Muscle layer of colon (tissue), 2 donors: ENCODE results near the gene VPS72.

ENCODE experiments used
- H3K27ac ChIP-seq: one replicate; pipeline ENCODE4 v1.7.0; 2013; ENCODE audit warnings: low read depth, mild to moderate bottlenecking, low read length, moderate library complexity
- H3K27me3 ChIP-seq, 2 donors: one replicate each; pipeline ENCODE4 v1.7.0; 2013; ENCODE audit warnings: low read length in 2 of 2, mild to moderate bottlenecking in 2 of 2; ENCODE audit not compliant: insufficient read depth in 2 of 2, control insufficient read depth in 1 of 2
- H3K36me3 ChIP-seq: one replicate; pipeline ENCODE4 v1.7.0; 2013; ENCODE audit warnings: mild to moderate bottlenecking, low read length; ENCODE audit not compliant: insufficient read depth
- H3K4me1 ChIP-seq: one replicate; pipeline ENCODE4 v1.7.0; 2013; ENCODE audit warnings: mild to moderate bottlenecking, low read length; ENCODE audit not compliant: insufficient read depth
- H3K4me3 ChIP-seq, 2 donors: one replicate each; pipeline ENCODE4 v1.7.0; 2013; ENCODE audit warnings: low read length in 2 of 2, low read depth in 1 of 2, mild to moderate bottlenecking in 1 of 2, moderate library complexity in 1 of 2
- H3K9ac ChIP-seq: one replicate; pipeline ENCODE4 v1.7.0; 2013; ENCODE audit warnings: low read length
- H3K9me3 ChIP-seq: one replicate; pipeline ENCODE4 v1.7.0; 2013; ENCODE audit warnings: mild to moderate bottlenecking, low read length
- donor health status: abdominal sarcoma.
- donor health status: Adenocarcinoma of cecum.

The VPS72 gene

DNA sequence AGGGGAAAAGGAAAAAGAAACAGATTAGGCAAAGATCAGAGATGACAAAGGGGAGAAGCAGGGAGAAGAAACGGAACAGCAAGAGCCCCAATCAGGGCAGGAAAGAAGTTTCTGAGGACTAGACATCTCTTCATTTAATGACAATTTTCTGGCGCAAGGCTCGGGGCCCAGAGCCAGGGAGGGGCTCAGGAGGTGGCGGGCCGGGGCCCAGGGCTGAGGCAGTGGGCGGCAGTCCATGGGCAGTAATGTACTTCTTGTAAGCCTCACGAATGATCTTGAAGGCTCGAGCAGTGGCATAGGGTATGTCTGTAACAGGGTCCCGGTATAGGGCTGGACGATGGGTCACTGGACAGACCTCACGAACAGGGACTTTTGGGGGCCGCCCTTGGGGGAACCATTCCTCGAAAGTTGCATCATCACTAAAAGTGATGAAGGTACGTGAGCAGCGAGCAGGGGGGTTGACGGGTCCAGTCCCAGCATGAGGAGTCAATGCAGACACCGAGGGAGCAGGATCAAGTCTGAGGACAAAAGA, 13.4 kb downstream of the VPS72 start:
- Histone ChIP-seq H3K9me3 (no peaks in the 10 kb centered on the region), H3K27ac (no peak overlapping the region), H3K27me3 (no peaks in the 10 kb centered on the region), H3K9ac (no peak overlapping the region), H3K4me3 (no peak overlapping the region), H3K4me1 (no peaks in the 10 kb centered on the region), H3K36me3 (peaks cover 64% of the 10 kb centered on the region)

DNA sequence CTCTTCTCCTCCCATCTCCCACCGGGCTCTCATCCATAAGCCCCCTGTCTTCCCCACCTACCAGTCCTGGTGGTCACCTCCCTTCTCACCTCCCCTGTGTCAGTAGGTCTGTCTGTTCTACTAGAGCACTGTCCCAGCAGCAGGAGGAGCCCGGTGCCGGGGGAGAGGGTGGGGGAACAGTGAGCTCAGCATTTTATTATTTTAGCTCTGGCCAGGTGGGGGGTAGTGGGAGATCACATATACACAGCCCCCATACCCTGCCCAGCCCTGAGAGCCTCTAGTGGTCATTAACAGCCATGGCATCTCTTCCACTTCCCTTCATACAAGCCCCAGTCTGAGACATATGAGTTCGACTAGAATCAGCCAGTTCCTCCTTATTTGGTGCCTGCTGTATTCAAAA, 14.1 kb downstream of the VPS72 start, which contains the start of gene TMOD4:
Gene TMOD4 (minus strand): TSS at position 119 of the 400 bp plus-strand sequence. CDS start 1,106 bp downstream, outside the sequence.
- Histone ChIP-seq H3K4me3 (no peak within 1 kb of the TSS), H3K4me1 (no peaks in the 10 kb centered on the region), H3K36me3 (peaks cover 58% of the 10 kb centered on the region), H3K9me3 (no peaks in the 10 kb centered on the region), H3K9ac (no peak within 1 kb of the TSS), H3K27ac (no peak within 1 kb of the TSS), H3K27me3 (no peaks in the 10 kb centered on the region)

DNA sequence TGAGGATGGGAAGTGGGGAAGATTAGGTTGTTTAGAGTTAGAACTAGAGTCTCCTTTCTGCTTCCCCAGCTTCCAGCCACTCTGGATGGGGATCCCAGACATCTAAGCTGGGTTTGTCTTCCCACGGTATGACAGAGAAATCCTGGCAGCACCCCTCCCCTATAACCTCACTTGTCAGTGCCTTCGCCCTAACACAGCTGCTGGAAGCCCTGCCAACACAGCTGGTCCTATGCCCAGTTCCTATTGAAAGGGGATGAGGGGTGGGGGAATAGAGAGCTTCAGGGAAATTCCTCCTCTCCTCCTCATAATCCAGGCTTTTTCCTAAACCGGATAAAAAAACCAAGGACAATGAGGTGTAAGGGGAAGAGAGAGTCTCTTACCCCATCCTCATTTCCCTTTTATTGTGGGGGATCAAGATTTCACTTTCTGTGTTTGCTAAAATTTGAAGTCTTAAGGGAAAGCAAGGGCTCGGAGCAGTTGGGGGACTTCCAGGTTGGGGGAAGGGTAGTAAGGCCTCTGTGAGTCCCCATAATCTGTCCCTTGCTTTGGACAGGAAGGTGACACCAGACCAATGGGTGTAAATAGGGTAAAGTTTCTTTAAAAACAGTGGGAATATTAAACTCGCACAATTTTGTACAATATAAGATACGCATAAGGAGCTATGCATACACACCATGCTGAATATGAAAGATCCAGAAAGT, 14.8 kb downstream of the VPS72 start:
- Histone ChIP-seq H3K9me3 (no peaks in the 10 kb centered on the region), H3K27me3 (no peaks in the 10 kb centered on the region), H3K4me1 (no peaks in the 10 kb centered on the region), H3K36me3 (peaks cover 51% of the 10 kb centered on the region), H3K9ac (no peak overlapping the region), H3K27ac (no peak overlapping the region), H3K4me3 (no peak overlapping the region)

DNA sequence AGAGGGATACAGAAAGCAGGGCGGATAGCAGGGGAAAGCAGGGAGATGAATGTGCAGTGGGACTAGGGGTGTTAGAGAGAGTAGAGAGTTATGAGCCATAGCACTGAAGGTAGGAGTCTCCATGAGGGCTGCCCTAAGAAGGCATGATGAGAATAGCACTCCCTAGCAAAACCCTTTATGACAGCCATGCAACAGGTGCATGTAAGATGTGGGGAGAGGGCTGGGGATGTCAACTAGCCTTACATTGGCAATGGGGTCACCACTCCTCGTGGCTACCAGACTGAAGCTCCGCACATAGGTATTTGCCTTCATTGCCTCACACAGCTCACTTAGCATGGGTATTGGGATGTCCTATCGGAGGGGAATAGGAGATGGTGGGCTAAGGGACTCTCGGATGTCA, 18.8 kb downstream of the VPS72 start:
- H3K27me3 ChIP-seq, result no peaks in the 10 kb centered on the region
- H3K4me1 ChIP-seq, result peaks cover 11% of the 10 kb centered on the region
- H3K36me3 ChIP-seq, result peaks cover 40% of the 10 kb centered on the region
- no peak overlapping the region for H3K4me3 ChIP-seq
- no peak overlapping the region for H3K27ac ChIP-seq
- H3K9ac ChIP-seq, result no peak overlapping the region
- no peaks in the 10 kb centered on the region for H3K9me3 ChIP-seq

DNA sequence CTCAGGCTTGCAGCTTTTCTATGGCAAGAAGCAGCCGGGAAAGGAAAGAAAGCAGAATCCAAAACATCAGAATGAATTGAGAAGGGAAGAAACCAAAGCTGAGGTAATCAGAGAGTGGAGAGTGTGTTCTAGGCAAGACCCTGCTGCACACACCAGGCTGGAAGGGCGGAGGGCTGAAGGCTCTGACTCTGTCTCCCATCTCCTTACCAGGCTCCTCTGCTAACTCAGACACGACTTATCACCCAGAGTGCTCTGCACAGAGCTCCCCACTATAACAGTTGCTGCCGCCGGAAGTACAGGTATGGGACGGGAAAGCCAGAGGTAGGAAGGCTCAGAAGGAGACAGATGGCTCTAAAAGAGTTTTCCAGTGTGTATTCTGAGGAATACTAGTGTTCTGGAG, 22.9 kb downstream of the VPS72 start:
- no peaks in the 10 kb centered on the region for H3K27me3 ChIP-seq
- peaks cover 22% of the 10 kb centered on the region for H3K4me1 ChIP-seq
- H3K27ac ChIP-seq, result no peak overlapping the region
- peaks cover 21% of the 10 kb centered on the region for H3K36me3 ChIP-seq
- peak overlapping the region in 1 of 2 donors; percentile 92 for H3K4me3 ChIP-seq
- no peaks in the 10 kb centered on the region for H3K9me3 ChIP-seq
- H3K9ac ChIP-seq, result no peak overlapping the region

DNA sequence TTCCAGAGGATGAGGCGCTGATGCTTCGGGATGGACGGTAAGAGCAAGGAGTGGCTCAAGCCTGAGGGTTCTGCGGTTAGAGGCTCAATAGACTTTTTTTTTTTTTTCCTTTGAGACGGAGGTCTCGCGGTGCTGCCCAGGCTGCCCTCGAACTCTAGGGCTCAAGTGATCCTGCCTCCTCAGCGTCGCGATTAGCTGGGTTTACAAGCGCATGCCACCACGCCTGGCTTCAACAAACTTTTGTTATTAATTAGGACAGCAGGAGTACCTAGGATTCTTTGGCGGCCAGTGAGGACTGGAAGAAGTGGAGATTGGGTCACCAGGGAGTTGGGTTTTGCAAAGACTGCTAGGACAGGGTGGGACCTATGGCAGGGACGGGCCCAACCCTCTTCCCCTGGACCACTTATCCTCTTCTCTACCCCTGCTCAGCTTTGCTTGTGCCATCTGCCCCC, 23.5 kb downstream of the VPS72 start:
- no peaks in the 10 kb centered on the region for H3K9me3 ChIP-seq
- peaks cover 22% of the 10 kb centered on the region for H3K4me1 ChIP-seq
- H3K27ac ChIP-seq, result peak overlapping the region; percentile 83
- peak overlapping the region; percentile 80 to 92 for H3K4me3 ChIP-seq
- H3K27me3 ChIP-seq, result no peaks in the 10 kb centered on the region
- peaks cover 26% of the 10 kb centered on the region for H3K36me3 ChIP-seq
- H3K9ac ChIP-seq, result peak overlapping the region; percentile 66

DNA sequence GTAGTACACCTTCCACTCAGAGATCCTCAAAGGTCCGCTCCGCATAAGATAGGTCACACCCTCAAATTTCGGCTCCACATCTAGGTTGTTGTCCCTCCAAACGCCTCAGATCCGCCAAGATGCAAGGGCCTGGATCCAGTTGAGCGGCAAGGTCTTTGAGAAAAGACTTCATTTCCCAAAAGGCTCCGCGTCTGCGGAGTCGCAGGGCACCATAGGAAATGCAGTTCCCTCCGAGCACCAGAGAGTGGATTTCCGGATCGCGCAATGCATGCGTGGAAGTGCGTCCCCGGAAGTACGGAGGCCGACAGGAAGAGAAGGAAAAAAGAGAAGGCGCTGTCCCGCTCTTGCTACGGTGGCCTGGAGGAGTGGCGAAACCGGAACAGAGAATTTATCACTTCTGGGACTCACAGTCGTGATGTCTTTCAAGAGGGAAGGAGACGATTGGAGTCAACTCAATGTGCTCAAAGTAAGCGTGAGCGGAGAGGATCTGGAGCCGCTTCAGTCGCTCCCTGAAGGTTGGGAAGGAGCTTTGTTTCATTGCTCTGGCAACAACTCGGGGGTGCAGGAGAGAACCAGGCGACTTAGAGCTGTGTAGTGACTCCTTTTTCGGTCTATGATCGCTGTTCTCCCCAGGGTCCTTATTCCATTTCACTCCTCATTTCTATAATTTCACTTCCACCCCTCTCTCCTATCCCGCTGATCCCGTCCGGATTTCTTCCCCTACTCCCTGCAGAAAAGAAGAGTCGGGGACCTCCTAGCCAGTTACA, 24.1 kb downstream of the VPS72 start, which contains the start of the genes LYSMD1 and SCNM1:
Gene LYSMD1 (minus strand): TSS at position 165 of the 767 bp plus-strand sequence. CDS start 644 bp downstream, outside the sequence.
Gene SCNM1 (plus strand): TSS at position 407 of the 767 bp plus-strand sequence. CDS start 9 bp downstream, at position 416.
- Histone ChIP-seq H3K4me3 (peak within 1 kb of the TSS; percentile 80 to 92), H3K9ac (peak within 1 kb of the TSS; percentile 82), H3K27me3 (no peaks in the 10 kb centered on the region), H3K36me3 (peaks cover 31% of the 10 kb centered on the region), H3K9me3 (no peaks in the 10 kb centered on the region), H3K4me1 (peaks cover 22% of the 10 kb centered on the region), H3K27ac (peak within 1 kb of the TSS; percentile 98)

DNA sequence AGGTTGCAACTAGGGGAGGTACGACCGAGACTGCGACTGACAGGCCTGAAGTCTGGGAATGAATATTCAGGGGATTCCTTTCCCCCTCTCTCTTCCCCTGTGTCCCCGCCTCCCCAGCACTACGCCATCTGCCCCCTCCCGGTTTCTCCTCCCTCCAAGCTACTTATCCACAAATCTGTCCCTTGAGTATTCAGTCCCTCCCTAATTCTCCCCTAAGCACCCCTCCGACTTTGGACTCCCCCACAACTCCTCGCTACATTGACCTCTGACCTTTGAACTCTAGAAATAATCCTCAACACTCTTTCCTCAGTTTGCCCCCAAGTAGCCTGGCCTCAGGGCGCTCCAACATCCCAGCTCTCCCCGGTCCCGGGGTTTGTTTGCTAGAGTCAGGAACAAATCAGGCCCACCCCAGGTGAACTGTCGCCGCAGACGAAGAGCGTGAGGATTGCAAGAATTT, 24.7 kb downstream of the VPS72 start:
- H3K36me3 ChIP-seq, result peaks cover 36% of the 10 kb centered on the region
- peaks cover 26% of the 10 kb centered on the region for H3K4me1 ChIP-seq
- no peaks in the 10 kb centered on the region for H3K9me3 ChIP-seq
- H3K4me3 ChIP-seq, result peak overlapping the region; percentile 58 to 92
- H3K27me3 ChIP-seq, result no peaks in the 10 kb centered on the region
- peak overlapping the region; percentile 82 for H3K9ac ChIP-seq
- H3K27ac ChIP-seq, result peak overlapping the region; percentile 98

DNA sequence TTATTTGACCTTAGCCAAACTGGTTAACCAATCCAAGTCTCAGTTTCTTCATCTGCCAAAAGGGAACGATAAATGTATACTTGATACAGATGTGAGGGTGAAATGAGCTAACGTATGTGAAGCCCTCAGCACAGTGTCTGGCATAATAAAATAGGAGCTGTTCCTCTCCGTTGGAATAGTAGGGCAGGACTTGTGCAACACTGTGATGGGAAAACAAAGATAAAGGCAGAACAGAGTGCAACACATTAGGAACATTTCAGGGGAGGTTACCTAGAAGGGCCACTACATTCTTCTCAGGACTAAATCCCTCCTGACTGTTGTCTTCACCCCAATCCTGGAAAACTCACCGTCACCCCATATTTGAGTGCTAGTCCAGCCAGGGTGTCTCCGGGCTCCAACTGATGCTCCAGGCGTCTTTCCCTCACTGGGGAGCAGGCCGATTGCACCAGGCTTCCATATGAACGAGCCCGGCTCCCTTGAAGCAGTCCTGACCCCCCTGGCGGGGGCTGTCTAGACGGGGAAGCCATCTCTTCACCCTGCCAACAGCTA, 25.2 kb downstream of the VPS72 start:
- Histone ChIP-seq H3K4me3 (peak overlapping the region; percentile 58 to 92), H3K9ac (peak overlapping the region; percentile 82), H3K27ac (peak overlapping the region; percentile 98), H3K9me3 (no peaks in the 10 kb centered on the region), H3K4me1 (peaks cover 26% of the 10 kb centered on the region), H3K36me3 (peaks cover 39% of the 10 kb centered on the region), H3K27me3 (no peaks in the 10 kb centered on the region)

DNA sequence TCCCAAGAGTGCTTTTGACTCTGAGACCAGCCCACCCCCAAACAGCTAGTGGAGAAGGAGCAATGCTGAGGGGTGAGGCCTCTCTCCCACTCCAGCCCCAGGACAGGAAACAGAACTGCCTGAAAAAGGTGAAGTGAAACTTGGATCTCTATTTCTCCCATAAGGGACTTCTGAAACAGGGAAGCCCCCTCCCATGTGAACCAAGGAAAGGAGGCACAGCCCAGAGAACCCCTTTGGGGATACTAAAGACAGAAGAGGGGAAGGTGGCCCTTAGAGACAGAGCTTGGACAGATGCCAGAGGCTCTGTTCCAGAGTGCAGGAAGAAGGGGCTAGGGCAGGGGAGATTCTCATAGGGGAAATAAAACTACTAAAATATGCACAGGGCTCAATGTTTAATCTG, 30.6 kb downstream of the VPS72 start:
- Histone ChIP-seq H3K4me1 (peaks cover 16% of the 10 kb centered on the region), H3K27ac (peak overlapping the region; percentile 25), H3K4me3 (no peak overlapping the region), H3K27me3 (no peaks in the 10 kb centered on the region), H3K9me3 (no peaks in the 10 kb centered on the region), H3K9ac (no peak overlapping the region), H3K36me3 (peaks cover 45% of the 10 kb centered on the region)

DNA sequence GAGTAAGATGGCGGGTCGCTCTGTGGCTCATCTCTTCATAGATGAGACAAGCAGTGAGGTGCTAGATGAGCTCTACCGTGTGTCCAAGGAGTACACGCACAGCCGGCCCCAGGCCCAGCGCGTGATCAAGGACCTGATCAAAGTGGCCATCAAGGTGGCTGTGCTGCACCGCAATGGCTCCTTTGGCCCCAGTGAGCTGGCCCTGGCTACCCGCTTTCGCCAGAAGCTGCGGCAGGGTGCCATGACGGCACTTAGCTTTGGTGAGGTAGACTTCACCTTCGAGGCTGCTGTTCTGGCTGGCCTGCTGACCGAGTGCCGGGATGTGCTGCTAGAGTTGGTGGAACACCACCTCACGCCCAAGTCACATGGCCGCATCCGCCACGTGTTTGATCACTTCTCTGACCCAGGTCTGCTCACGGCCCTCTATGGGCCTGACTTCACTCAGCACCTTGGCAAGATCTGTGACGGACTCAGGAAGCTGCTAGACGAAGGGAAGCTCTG, 31.2 kb downstream of the VPS72 start:
- H3K27me3 ChIP-seq, result no peaks in the 10 kb centered on the region
- H3K9me3 ChIP-seq, result no peaks in the 10 kb centered on the region
- no peak overlapping the region for H3K27ac ChIP-seq
- H3K4me1 ChIP-seq, result peaks cover 11% of the 10 kb centered on the region
- peaks cover 45% of the 10 kb centered on the region for H3K36me3 ChIP-seq
- no peak overlapping the region for H3K9ac ChIP-seq
- no peak overlapping the region for H3K4me3 ChIP-seq
